Measurements from ENCODE around the gene VWA5B1.

Gene VWA5B1

DNA sequence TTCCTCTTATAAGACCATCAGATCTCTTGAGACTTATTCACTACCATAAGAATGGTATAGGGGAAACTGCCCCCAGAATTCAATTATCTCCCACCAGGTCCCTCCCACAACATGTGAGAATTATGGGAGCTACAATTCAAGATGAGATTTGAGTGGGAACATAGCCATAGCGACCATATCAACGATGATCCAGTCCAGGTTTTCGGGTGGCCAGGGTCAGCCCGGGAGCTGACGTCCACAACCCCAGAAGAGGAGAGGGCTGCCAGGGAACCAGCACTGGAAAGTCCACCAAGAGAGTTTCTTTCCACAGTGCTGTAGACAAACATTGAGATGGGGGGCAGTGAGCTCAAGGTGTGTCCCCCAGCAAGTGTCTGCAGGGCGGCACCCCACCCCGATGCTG, 88.4 kb downstream of the VWA5B1 start:
- peaks cover 45 to 48% of the 10 kb centered on the region in 2 donors for H3K27me3 Mint-ChIP-seq
- no peak overlapping the region for H3K4me3 Mint-ChIP-seq
- no peak for ATAC-seq (replicated peaks)
- H3K9me3 Mint-ChIP-seq = peaks cover 0 to 3% of the 10 kb centered on the region in 2 donors
- DNase-seq = no peak
- H3K4me1 Mint-ChIP-seq = peaks cover 10 to 11% of the 10 kb centered on the region in 2 donors
- H3K27ac Mint-ChIP-seq = no peak overlapping the region
- H3K36me3 Mint-ChIP-seq = no peaks in the 10 kb centered on the region

DNA sequence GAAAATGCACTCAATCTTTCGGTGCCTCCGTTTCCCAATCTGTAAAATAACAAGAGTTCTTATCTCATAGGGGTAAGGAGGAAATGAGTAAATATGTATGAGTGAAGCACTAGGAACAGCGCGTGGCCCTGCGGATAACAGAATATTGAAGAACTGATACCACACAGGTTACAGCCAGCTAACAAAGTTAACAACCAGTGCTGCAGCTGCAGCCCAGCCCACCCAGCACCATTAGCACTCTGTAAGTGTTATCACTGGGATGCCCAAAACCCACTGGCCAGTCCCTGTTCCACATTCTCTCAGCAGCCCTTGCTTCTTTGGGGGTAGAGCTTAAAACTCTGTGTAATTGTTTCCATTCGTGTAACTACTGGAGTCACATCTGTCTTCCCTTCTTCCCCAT, 89.5 kb downstream of the VWA5B1 start:
- H3K4me3 Mint-ChIP-seq = no peak overlapping the region
- ATAC-seq (replicated peaks) (peak; percentile 37 to 50), DNase-seq (no peak)
- peaks cover 10 to 15% of the 10 kb centered on the region in 2 donors for H3K4me1 Mint-ChIP-seq
- H3K36me3 Mint-ChIP-seq = no peaks in the 10 kb centered on the region
- peaks cover 52 to 56% of the 10 kb centered on the region in 2 donors for H3K27me3 Mint-ChIP-seq
- H3K27ac Mint-ChIP-seq = peak overlapping the region; percentile 62
- H3K9me3 Mint-ChIP-seq = peaks cover 0 to 3% of the 10 kb centered on the region in 2 donors

DNA sequence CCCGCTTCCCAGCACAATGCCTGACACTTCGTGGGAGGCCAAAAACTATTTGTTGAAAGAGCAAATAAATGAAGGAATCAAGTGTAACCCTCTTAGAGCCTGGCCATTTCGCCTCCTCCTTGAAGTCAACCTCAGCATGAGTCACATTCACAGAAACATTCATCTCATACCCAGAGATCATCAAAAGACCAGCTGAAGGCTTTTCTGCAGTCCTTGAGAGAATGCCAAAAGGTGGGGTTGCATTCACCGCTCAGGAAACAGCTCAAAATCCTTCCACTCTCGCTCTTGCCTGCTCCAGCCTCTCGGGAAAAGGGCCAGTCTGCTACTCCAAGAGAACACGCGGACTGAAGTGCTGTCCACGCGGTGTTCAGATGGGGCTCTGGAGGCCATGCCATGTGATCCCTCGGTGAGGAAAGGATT, 90.0 kb downstream of the VWA5B1 start:
- Mint-ChIP-seq H3K27me3 (peaks cover 52 to 56% of the 10 kb centered on the region in 2 donors), H3K4me3 (no peak overlapping the region), H3K4me1 (peaks cover 10 to 15% of the 10 kb centered on the region in 2 donors), H3K36me3 (no peaks in the 10 kb centered on the region), H3K9me3 (peaks cover 0 to 3% of the 10 kb centered on the region in 2 donors), H3K27ac (peak overlapping the region; percentile 62)
- ATAC-seq (replicated peaks) = peak; percentile 60 to 80
- no peak for DNase-seq

DNA sequence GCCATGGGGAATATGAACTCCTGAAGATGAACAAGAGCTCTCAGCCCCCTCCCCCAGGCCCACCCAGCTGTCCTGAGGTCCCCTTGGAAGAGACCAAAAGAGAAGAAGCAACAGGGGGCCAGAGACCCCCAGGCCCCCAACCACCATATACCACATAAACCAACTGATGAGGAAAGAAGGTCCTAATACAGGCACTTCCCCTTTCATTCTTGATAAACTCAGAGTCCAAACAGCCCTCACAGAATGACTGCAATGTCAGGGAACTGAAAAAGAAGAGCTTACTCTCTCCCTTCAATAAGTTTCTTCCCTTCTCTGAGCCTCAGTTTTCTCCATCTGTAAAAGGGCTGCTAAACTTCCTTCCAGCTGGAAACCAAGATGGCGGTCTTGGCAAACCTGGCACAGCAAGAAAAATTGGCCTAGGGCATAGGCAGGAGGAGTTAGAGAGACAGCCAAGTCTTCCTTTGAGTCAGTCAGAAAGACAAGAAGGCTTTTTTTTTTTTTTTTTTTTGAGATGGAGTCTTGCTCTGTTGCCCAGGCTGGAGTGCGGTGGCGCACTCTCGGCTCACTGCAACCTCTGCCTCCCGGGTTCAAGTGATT, 90.5 kb downstream of the VWA5B1 start:
- ATAC-seq (replicated peaks) = peak; percentile 77 to 83
- peaks cover 0 to 3% of the 10 kb centered on the region in 2 donors for H3K9me3 Mint-ChIP-seq
- H3K4me3 Mint-ChIP-seq = no peak overlapping the region
- H3K27ac Mint-ChIP-seq = peak overlapping the region; percentile 62
- peaks cover 10 to 15% of the 10 kb centered on the region in 2 donors for H3K4me1 Mint-ChIP-seq
- peaks cover 47 to 53% of the 10 kb centered on the region in 2 donors for H3K27me3 Mint-ChIP-seq
- no peaks in the 10 kb centered on the region for H3K36me3 Mint-ChIP-seq
- DNase-seq = no peak

DNA sequence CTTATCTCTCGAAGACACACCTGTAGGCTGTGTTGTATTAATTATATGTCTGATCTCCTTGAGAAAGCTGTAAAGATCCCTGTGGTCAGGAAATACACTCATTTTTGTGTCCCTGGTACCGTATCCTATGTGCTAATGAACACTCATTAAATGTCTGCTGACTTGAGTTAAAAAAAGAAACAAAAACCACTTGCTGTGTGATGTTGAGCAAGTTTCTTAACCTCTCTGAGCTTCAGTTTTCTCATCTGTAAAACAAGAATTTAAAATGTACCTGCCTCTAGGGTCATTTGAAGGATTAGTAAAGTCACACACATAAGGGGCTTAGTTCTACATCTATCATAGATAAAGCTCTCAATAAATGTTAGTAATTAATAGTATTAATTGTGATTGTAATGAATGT, 91.3 kb downstream of the VWA5B1 start:
- no peak for DNase-seq
- no peak overlapping the region for H3K4me3 Mint-ChIP-seq
- H3K4me1 Mint-ChIP-seq = peaks cover 10 to 14% of the 10 kb centered on the region in 2 donors
- H3K27me3 Mint-ChIP-seq = peaks cover 50 to 55% of the 10 kb centered on the region in 2 donors
- no peak for ATAC-seq (replicated peaks)
- H3K9me3 Mint-ChIP-seq = peaks cover 0 to 3% of the 10 kb centered on the region in 2 donors
- H3K36me3 Mint-ChIP-seq = no peaks in the 10 kb centered on the region
- no peak overlapping the region for H3K27ac Mint-ChIP-seq

DNA sequence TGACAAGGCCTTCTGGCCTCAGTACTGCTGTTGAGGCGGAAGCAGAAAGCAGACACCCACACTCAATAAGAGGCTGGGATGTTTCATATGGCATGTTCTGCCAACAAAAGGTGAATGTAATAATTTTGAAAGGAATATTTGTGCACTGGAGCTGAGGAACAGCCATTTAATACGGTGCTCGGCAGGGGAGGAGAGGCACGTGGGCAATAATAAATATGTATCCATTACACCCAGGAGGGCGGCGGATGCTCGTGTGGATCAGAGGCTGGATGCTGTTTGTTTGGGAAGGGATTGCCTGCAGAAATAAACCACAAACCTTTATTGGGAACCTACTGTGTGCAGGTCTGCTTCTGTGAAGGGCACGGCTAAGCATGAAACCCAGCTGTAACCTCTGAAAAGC, 92.0 kb downstream of the VWA5B1 start:
- peaks cover 47 to 55% of the 10 kb centered on the region in 2 donors for H3K27me3 Mint-ChIP-seq
- H3K27ac Mint-ChIP-seq = no peak overlapping the region
- peaks cover 0 to 3% of the 10 kb centered on the region in 2 donors for H3K9me3 Mint-ChIP-seq
- H3K4me3 Mint-ChIP-seq = no peak overlapping the region
- ATAC-seq (replicated peaks) (no peak), DNase-seq (no peak)
- H3K4me1 Mint-ChIP-seq = peaks cover 10 to 14% of the 10 kb centered on the region in 2 donors
- no peaks in the 10 kb centered on the region for H3K36me3 Mint-ChIP-seq

DNA sequence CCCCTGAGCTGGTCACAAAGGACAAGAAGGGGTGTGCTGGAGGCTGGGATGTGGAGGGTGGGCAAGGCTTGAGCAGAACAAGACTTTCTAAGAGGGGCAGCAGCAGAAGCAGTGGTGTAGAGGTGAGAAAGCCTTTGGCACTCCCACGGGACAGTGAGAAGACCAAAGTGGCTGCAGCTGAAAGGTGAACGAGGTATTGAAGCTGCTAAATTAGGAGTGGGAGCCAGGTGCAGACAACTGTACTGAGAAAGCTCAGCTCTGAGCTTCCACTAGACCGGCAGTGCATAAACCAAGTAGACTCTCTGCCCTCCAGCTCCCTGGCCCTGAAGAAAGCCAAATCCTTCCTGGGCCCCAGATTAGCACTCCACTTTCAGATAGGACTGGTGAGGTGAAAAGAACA, 93.0 kb downstream of the VWA5B1 start:
- no peak overlapping the region for H3K4me3 Mint-ChIP-seq
- peaks cover 0 to 3% of the 10 kb centered on the region in 2 donors for H3K9me3 Mint-ChIP-seq
- peaks cover 10 to 14% of the 10 kb centered on the region in 2 donors for H3K4me1 Mint-ChIP-seq
- peaks cover 44 to 56% of the 10 kb centered on the region in 2 donors for H3K27me3 Mint-ChIP-seq
- H3K27ac Mint-ChIP-seq = no peak overlapping the region
- no peaks in the 10 kb centered on the region for H3K36me3 Mint-ChIP-seq
- ATAC-seq (replicated peaks) (no peak), DNase-seq (no peak)

DNA sequence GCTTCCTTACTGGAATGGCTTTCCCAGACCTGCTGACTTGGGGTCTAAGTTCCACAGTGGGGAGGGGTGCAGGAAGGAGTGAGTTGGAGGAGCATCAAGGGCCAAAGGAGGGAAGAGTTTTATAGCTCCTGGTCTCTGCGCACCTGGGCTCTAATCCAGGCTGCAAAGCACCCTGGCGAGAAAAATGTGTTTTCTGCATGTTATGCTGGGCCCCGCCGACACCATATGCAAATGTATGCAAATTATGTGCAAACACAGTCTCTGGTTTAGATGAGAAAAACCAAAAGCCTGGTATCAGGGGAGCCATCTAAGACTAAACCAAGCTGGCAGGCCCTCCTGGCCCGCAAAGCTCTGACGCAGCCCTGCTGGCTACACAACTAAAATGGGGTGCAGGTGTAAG, 95.0 kb downstream of the VWA5B1 start:
- H3K27me3 Mint-ChIP-seq = peaks cover 35 to 62% of the 10 kb centered on the region in 2 donors
- peaks cover 5 to 10% of the 10 kb centered on the region in 2 donors for H3K4me1 Mint-ChIP-seq
- DNase-seq = no peak

DNA sequence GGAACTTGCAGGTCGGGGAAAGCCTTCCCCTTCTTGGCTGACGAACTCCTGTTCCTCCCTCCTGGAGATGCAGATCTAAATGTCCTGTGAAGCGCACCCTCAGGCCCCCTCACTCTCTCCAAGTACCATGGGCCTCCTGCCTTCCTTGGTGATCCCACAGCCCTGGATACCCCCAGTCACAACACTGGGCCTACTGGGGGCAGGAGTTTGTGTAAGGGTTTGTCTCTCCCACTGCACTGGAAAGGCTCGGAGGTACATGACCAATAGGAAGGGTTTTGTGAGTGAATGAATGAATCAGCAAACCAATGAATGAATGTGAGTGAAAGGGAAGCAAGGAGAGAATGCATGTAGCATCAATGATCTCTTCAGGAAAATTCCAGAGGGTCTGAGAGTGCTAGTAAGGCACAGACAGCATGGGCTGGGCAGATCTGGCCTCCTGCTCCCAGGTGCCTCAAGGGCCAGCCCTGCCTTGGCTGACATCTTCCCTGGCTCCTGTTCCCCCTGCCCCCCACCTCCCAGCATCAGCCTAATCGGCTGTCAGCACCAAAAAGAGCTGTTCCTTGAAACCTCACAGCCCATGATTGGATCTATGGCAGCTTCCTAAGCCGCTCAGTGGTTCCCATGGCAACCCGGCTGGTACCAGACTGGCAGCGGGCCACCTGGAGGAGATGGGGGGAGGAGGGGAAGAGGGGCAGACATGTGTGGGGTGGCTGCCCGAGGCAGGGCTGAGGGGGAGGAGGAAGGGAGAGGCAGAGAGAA, 95.8 kb downstream of the VWA5B1 start:
- no peak for DNase-seq
- ATAC-seq (replicated peaks) = no peak
- no peaks in the 10 kb centered on the region for H3K36me3 Mint-ChIP-seq
- H3K9me3 Mint-ChIP-seq = peaks cover 0 to 3% of the 10 kb centered on the region in 2 donors
- peaks cover 0 to 4% of the 10 kb centered on the region in 2 donors for H3K4me1 Mint-ChIP-seq
- H3K27ac Mint-ChIP-seq = no peak overlapping the region
- no peak overlapping the region for H3K4me3 Mint-ChIP-seq
- H3K27me3 Mint-ChIP-seq = peaks cover 36 to 68% of the 10 kb centered on the region in 2 donors

More for the DNA sequence above, 95.0 kb downstream of the VWA5B1 start:
- Mint-ChIP-seq H3K9me3 (peaks cover 0 to 3% of the 10 kb centered on the region in 2 donors), H3K27ac (no peak overlapping the region), H3K36me3 (no peaks in the 10 kb centered on the region), H3K4me3 (no peak overlapping the region)
- peak in 1 of 2 donors; percentile 11 for ATAC-seq (replicated peaks)

DNA sequence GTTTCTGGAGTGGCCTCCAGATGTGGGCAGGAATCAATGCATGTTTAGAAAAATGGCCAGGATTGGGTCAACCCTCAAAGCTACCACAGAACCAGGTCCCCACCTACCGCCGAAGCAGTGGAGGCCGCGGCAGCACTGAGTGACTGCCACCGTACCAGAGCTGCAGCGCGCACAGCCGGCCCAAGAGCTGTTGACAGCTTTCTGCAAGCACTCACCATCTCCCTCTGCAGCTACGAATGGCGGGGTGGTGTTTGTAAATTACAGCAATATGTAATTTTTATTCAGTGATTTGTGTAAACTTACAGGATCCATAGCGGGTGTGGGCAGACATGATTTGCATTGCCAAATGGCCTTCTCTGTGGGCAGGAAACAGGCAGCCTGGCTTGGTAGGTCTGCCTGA, 98.9 kb downstream of the VWA5B1 start:
- Mint-ChIP-seq H3K27ac (no peak overlapping the region), H3K4me1 (peaks cover 0 to 4% of the 10 kb centered on the region in 2 donors), H3K36me3 (no peaks in the 10 kb centered on the region), H3K4me3 (no peak overlapping the region), H3K27me3 (peaks cover 38 to 84% of the 10 kb centered on the region in 2 donors), H3K9me3 (peaks cover 8 to 13% of the 10 kb centered on the region in 2 donors)
- DNase-seq (no peak), ATAC-seq (replicated peaks) (no peak)

DNA sequence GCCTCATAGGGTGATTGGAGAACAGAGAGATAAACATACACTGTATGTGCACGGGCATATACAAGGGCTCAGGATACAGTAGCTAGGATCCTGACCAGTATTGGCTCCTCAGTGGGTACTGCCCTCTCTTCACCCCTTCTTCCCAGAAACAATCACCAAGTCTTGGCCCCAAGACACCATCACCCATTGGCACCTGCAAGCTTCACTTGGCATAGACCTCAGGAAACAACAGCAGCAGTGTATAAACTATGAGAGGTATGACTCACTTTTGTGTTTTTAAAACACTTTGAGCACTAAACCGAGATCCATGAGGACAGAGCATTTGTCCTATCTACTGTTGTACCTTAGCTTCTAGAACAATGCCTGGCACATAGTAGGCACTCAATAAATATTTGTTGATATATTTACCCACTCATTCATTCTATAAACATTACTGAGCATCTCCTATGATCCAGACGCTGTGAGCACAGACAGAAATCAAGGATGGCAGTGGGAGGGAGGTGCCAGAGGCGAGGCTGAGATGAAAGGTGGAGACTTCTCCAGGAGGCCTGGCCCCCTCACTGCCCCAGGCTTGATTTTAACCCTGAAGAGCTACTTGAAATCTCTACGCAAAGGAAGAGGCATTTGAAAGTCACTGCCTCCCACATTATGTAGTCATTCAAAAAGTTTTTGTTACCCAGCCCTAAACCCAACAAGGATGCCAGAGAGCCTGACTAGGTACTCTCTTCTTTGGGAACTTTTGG, 100.1 kb downstream of the VWA5B1 start:
- Mint-ChIP-seq H3K4me1 (no peaks in the 10 kb centered on the region), H3K4me3 (no peak overlapping the region), H3K36me3 (no peaks in the 10 kb centered on the region), H3K9me3 (peaks cover 8 to 15% of the 10 kb centered on the region in 2 donors), H3K27me3 (peaks cover 28 to 73% of the 10 kb centered on the region in 2 donors), H3K27ac (no peak overlapping the region)
- DNase-seq = no peak
- no peak for ATAC-seq (replicated peaks)

DNA sequence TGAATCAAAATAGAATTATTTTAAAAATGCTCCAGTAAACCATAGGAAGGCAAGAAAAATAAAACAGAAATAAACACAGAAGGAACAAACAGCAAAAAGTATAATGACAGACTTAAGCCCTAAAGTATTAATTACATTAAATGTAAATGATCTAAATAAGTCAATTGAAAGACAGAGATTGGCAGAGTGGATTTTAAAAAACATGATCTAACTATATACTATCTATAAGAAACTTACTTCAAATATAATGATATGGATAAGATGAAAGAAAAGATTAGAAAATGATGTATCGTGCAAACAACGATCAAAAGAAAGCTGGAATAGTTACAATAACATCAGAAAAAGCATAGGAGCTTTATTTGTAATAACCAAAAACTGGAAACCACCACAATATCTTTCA, 104.6 kb downstream of the VWA5B1 start:
- Mint-ChIP-seq H3K27me3 (peaks cover 23 to 60% of the 10 kb centered on the region in 2 donors), H3K9me3 (peaks cover 13 to 15% of the 10 kb centered on the region in 2 donors), H3K27ac (no peak overlapping the region), H3K4me1 (peaks cover 1 to 3% of the 10 kb centered on the region in 2 donors), H3K4me3 (no peak overlapping the region), H3K36me3 (no peaks in the 10 kb centered on the region)
- ATAC-seq (replicated peaks) = no peak
- DNase-seq = no peak

DNA sequence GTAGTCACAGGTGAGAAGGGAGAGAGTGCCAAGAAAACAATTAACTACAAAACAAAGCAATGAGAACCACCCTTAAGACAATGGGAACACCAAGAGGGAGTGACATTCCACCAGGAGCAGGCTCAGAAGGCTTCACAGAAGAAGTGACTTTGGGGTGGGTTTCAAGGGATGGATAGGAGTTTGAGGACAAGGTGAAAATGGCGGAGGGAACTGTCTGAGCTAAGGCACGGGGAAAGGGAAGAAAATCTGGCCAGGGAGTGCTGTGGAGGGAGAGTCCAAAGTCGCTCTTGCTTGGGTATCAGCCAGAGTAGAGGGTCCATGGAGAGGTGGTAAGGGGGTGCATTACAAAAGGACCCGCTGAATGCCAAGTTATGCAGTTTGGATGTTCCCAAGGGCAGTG, 108.1 kb downstream of the VWA5B1 start:
- Mint-ChIP-seq H3K9me3 (peaks cover 10 to 11% of the 10 kb centered on the region in 2 donors), H3K27me3 (peaks cover 29 to 60% of the 10 kb centered on the region in 2 donors), H3K4me3 (no peak overlapping the region), H3K36me3 (no peaks in the 10 kb centered on the region), H3K4me1 (peaks cover 2 to 5% of the 10 kb centered on the region in 2 donors), H3K27ac (no peak overlapping the region)
- DNase-seq (no peak), ATAC-seq (replicated peaks) (no peak)

DNA sequence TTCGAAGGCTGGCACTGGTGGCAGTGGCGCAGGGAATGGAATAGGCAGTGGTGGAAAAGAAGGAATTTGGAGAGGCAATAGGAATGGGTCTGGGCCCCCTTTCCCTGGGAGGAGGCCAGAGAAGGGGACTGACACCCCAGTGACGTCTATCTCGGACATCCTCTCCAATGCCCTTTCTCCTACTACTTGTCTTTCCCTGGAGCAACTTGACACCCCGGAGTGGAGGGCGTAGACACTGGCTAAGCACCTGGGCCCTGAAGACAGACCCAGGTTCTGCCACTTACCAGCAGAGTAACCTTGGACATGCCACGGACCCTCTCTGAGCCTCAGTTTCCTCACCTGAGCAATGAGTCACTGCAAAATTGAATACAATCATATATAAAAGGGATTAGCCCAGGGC, 108.5 kb downstream of the VWA5B1 start:
- Mint-ChIP-seq H3K4me1 (peaks cover 2 to 5% of the 10 kb centered on the region in 2 donors), H3K27me3 (peaks cover 29 to 60% of the 10 kb centered on the region in 2 donors), H3K27ac (no peak overlapping the region), H3K9me3 (peaks cover 6% of the 10 kb centered on the region in 2 donors), H3K4me3 (no peak overlapping the region), H3K36me3 (no peaks in the 10 kb centered on the region)
- no peak for ATAC-seq (replicated peaks)
- no peak for DNase-seq
